Gastroesophageal sphincter (tissue), 3 donors: Measurements from ENCODE around the gene DEAF1.

Source experiments
- EP300 ChIP-seq: sonication (generic); formaldehyde crosslinking; IDR thresholded peaks from one replicate; pipeline ENCODE4 v1.6.1; 2017; ENCODE audit warnings: antibody characterized with exemption, mild to moderate bottlenecking
- TF ChIP-seq, protein P1 (sequence below), 4 experiments: fragments of 200-600 bp in 2 of 4; fragments of 450-650 bp in 2 of 4; sonication (generic) in 1 of 4; IDR thresholded peaks; one replicate each; pipeline ENCODE4 v1.5.1; 2017 to 2019; ENCODE audit warnings: antibody characterized with exemption in 4 of 4, mild to moderate bottlenecking in 2 of 4, moderate library complexity in 2 of 4

GRCh38 chr11:665062-665703, 29.8 kb downstream of the DEAF1 start:
- no peak for TF ChIP-seq EP300
- TF ChIP-seq, protein P1, sequence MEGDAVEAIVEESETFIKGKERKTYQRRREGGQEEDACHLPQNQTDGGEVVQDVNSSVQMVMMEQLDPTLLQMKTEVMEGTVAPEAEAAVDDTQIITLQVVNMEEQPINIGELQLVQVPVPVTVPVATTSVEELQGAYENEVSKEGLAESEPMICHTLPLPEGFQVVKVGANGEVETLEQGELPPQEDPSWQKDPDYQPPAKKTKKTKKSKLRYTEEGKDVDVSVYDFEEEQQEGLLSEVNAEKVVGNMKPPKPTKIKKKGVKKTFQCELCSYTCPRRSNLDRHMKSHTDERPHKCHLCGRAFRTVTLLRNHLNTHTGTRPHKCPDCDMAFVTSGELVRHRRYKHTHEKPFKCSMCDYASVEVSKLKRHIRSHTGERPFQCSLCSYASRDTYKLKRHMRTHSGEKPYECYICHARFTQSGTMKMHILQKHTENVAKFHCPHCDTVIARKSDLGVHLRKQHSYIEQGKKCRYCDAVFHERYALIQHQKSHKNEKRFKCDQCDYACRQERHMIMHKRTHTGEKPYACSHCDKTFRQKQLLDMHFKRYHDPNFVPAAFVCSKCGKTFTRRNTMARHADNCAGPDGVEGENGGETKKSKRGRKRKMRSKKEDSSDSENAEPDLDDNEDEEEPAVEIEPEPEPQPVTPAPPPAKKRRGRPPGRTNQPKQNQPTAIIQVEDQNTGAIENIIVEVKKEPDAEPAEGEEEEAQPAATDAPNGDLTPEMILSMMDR (IDR thresholded peaks at IDR 0.05) = no peak
